Activated effector memory CD4-positive, alpha-beta T cell treated with anti-CD3 and anti-CD28 coated beads, Interleukin-2, amount 50 U/mL, for 16 hours (primary cell): ENCODE results near the gene DAAM2.

Experiments
- DNase-seq: peaks from one replicate; pipeline ENCODE4 v3.0.0-alpha.2; 2020

Gene DAAM2

DNA sequence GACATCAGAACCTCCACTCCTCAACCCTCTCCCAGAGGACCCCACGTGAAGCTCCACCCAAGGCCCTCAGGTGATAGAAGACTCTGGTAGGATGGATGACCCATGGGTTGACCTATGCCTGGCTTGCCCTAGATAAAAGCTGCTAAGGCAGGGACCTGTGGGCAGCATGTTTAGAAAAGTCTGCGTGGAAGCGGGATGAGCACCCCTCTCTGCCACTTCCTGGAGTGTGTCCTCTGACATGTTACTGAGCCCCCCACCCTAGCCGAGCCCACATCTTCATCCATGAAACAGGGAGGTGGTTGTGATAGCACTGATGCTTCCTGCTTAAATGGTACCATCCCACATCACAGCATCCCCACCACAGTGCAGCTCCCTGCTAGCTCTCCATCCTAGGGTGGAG lies 120.3 kb downstream of the DAAM2 start:
- DNase-seq = no peak

DNA sequence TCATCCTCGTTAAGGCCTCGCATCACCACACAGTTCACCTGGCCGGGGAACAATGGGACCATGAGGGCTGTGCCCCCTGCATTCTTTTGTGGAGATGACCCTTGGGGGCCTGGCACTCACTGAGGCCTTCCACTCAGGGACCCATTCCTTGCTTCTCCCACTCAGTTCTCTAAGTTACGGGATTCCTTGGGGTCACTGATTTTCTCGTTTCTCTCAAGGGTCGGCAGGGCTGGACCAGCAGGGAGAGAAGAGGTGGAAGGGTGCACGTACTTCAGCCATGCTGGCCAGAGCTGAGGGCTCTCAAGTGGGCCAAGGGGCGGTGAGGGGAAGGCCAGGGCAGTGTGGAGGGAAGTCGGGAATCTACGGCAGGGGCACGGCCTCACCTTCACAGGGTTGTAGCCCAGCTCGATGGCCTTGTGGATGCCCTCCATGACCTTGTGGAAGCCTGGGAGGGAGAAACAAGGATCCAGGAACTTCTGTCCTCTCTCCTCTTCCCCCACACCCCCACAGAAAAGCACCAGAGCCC lies 121.3 kb downstream of the DAAM2 start:
- no peak for DNase-seq

- no peak for DNase-seq
Observed at GRCh38 chr6:39914239-39914638, 122.1 kb downstream of the DAAM2 start.

DNA sequence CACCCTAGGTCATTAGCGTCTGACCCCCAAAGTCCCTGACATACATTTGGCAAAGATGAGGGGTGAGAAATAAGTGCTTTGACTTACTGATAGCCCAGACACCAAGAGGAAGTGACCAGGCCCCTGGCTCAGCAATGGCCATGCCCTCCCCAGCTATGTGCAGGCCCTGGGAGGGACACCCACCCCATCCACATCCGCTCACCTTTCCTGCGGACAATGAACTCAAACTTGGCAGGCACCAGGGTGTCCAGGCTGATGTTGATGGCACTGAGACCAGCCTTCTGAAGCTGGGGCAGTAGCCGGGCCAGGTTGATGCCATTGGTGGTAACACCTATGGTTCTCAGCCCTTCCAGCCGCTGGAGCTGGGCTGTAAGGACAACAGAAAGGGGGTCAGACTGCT lies 123.7 kb downstream of the DAAM2 start:
- DNase-seq = no peak

- no peak for DNase-seq
Observed at GRCh38 chr6:39917329-39917728, 125.2 kb downstream of the DAAM2 start.

GRCh38 chr6:39917981-39918380 lies 125.8 kb downstream of the DAAM2 start:
- DNase-seq = no peak

GRCh38 chr6:39918831-39919230 lies 126.7 kb downstream of the DAAM2 start:
- no peak for DNase-seq

- no peak for DNase-seq
Observed at GRCh38 chr6:39920157-39920556, 128.0 kb downstream of the DAAM2 start.

GRCh38 chr6:39922821-39923220 lies 130.6 kb downstream of the DAAM2 start:
- DNase-seq = no peak

DNA sequence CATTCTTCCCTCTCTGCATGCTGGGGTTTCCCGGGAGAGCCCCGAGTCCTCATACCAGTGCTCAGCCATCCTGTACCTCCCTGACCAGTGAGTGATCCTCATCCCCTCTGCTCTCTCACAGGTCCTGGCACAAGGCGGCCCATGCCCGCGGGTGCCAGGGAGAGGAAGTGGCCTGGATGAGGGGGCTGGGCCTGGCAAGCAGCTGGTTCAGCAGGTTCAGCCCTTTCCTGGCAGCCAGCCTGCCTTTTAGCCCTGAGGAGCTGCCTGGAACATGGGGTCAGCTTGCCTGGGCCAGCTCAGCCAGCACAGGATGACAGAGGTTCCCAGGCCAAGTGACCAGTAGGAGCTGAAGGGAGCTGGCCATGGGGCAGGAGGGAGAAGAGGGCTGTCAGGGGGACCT lies 131.2 kb downstream of the DAAM2 start:
- no peak for DNase-seq

GRCh38 chr6:39923861-39924260 lies 131.7 kb downstream of the DAAM2 start:
- no peak for DNase-seq

DNA sequence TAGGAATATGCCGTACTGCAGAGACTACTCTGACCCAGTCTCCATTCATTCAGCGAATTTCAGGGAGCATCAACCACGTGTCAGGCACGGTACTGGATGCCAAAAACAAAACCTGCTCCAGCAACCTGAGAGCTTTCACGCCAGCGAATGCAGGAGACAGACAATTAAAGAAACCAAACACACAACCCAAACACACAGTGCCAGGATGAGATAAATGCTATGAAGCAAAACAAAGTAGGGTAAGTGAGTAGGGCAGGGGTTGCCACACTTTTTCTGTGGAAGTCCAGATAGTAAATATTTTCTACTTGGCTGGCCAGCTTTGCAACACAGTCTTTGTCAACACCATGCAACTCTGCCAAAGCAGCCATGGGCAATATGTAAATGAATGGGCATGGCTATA lies 132.1 kb downstream of the DAAM2 start:
- DNase-seq = no peak

DNA sequence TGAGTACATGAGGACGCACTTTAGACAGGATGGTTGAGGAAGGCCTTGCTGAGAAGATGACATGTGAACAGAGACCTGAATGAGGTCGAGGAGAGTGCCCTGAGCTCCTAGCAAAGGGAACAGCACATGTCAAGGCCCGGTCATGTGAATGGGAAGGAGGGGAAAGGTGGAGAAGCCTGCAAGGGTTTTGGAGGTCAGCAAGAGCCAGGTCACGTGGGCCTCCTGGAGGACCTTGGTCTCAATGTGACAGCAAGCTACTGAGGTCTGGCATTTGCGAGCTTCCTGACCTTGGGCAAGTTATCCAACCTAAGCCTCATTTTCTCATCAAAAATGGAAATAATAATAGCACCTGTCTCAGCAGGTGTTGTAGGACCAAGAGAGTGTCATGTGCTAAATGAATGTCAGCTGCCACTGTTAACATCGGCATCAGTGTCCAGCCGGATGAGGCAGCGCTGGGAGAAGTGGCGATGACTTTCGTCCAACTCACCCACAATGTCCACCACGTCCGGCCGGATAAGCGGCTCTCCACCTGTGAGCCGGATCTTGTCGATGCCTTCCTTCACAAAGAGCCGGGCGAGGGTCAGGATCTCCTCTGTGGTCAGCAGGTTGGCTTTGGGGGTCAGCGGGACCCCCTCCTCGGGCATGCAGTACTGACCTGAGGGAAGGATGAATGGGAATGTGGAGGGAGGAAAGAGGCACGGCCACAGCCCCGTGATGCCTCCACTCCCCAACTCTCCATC lies 133.2 kb downstream of the DAAM2 start:
- DNase-seq = no peak

DNA sequence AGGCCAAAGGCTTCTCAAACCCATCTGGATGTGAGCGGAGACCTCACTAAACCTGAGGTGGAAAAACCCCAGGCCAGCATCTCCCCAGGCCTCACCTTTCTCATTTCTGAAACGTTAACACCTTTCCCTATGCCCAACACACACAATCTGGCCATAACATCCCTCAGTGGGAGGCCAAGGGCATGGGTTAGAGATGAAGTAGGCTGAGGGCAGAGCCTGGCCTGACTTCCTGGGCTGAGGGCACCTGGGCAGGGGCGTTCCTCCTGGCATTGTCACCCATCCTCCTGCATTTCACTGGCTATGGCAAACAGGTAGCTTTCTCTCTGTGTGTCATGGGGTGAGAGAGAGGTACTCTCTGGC lies 133.7 kb downstream of the DAAM2 start:
- no peak for DNase-seq

DNA sequence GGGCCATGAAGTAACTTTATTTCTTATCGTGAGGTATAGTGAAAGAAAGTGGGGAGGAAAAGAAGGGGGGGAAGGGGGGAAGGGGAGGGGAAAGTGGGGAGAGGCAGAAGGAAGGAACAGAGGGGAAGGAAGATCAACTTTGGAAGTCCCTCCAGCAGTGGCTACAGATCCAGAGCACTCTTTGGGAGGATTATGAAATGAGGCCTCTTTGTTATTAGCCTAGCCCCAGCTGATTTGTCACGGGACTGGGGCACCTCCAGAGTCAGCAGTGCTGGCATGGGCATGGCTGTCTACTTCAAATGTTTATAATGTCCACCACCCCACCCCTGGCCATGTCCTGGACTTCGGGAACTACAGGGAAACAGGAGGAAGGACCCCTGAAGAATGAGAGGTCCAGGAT lies 134.5 kb downstream of the DAAM2 start:
- no peak for DNase-seq

DNA sequence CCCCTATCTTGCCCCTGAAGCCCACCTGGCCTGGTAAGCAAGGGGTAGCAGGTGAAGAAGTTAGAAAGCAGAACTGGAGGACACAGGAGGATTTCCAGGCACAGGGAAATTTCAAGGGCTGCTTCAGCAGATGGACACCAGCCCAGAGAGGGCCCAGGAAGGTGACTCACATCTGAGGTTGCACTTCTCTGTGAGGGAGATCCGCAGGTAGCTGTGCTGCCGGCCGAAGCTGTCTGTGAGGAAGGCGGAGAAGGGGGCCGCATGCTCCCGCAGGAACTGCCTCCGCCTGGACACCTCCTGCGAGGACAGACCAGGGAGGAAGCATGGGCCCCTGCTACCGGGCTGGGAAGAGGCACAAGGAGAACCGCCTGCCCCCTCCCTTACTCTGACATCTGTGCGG lies 135.0 kb downstream of the DAAM2 start:
- DNase-seq = no peak

- DNase-seq = no peak
Observed at GRCh38 chr6:39929039-39929732, 137.0 kb downstream of the DAAM2 start.

- no peak for DNase-seq
Observed at GRCh38 chr6:39929733-39930461, 137.7 kb downstream of the DAAM2 start.

- no peak for DNase-seq
Observed at GRCh38 chr6:39930540-39930939, 138.4 kb downstream of the DAAM2 start.

GRCh38 chr6:39931607-39932006 lies 139.4 kb downstream of the DAAM2 start:
- no peak for DNase-seq

DNA sequence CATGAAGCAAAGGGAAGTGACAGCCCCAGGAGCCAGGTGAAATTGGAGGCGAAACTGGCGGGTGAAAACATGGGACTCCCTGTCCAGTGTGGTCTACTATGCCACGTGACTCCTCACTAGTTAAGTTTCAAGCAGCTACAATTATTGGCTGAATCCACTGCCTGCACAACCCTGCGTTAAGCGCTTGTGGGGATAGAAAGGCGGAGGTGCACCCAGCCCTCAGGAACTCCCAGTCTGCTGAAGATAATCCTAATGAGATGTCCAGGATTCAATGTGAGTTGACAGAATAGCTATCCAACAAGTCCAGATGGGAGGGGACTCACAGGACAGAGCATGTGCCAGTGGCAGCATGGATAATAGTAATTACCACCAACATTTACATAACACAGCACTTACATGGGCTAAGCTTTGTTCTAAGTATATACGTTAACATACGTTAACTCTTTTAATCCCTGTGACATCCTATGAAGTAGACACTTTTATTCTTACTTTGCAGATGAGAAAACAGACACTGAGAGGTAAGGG lies 140.3 kb downstream of the DAAM2 start:
- no peak for DNase-seq

DNA sequence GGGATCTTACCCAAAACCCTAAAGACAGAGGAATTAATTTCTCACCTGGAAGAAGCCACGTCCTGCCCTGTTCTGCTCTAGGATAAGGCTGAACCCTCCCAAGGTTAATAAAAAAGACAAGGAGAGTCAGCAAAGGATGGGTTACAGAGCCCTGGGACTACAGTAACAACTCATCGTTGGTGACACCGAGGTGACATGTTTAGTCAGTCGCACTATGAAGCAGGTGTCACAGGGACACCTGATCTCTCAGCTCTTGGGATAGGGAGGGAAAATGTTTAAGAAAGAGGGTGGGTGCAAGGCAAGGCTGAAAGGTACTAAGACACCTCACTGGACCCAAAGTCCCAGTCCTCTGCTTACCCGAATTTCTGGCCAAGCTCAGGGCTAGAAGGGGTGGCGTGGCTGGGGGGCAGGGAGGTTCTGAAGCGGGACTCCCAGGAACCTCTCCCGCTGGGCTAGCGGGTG lies 141.5 kb downstream of the DAAM2 start:
- no peak for DNase-seq

- no peak for DNase-seq
Observed at GRCh38 chr6:39934131-39934757, 142.1 kb downstream of the DAAM2 start, which contains the start of gene MOCS1. Gene MOCS1 (minus strand): TSS chr6:39934462. CDS start chr6:39934417, 45 bp downstream.
